ENCODE data around the gene WT1.
A peak's percentile ranks its signal among the peaks of the same experiment; 100 is the strongest.
"Not testable (repeated sequence)": the region's sequence is repeated elsewhere in the genome, so short reads cannot be mapped to it uniquely, and the experiment has no call there.

Gene WT1

DNA sequence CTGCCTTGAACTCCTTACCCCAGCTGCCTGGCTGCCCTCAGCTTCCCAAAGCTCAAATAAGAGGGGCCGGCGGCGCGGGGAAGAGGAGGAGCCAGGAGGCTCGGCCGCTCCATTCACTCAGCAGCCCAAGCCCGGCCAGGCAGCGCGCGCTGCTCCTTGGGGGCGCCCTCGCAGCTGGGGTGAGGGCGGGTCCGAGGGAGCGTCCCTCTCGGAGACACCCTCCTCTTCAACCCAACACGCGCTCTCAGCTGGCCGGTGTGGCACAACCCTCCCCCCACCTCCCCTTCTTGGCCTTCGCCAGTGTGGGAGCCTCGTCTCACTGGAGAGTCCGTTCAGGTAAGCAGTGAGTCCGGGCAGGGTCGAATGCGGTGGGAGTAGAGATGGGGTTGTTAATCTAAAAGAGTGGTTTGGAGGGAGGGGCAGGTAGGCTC, at the start of gene WT1:
TSS of gene WT1 (minus strand) at position 29 of the 431 bp plus-strand sequence.
- Histone ChIP-seq H3K36me3 (no peaks in the 10 kb centered on the region), H3K9me3 (ENCODE audit: severe bottlenecking) (peaks cover 35% of the 10 kb centered on the region), H3K4me3 (ENCODE audit: low read depth, low read length) (peak within 1 kb of the TSS; percentile 13; the same call in 1 of the 2 replicates), H3K27ac (no peak within 1 kb of the TSS), H3K27me3 (ENCODE audit: insufficient read depth, low read depth, severe bottlenecking) (peaks cover 99% of the 10 kb centered on the region)
- DNase-seq: no peak
- TF ChIP-seq, protein P1, sequence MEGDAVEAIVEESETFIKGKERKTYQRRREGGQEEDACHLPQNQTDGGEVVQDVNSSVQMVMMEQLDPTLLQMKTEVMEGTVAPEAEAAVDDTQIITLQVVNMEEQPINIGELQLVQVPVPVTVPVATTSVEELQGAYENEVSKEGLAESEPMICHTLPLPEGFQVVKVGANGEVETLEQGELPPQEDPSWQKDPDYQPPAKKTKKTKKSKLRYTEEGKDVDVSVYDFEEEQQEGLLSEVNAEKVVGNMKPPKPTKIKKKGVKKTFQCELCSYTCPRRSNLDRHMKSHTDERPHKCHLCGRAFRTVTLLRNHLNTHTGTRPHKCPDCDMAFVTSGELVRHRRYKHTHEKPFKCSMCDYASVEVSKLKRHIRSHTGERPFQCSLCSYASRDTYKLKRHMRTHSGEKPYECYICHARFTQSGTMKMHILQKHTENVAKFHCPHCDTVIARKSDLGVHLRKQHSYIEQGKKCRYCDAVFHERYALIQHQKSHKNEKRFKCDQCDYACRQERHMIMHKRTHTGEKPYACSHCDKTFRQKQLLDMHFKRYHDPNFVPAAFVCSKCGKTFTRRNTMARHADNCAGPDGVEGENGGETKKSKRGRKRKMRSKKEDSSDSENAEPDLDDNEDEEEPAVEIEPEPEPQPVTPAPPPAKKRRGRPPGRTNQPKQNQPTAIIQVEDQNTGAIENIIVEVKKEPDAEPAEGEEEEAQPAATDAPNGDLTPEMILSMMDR (IDR thresholded peaks at IDR 0.05; ENCODE audit: low read depth, low read length): no peak

DNA sequence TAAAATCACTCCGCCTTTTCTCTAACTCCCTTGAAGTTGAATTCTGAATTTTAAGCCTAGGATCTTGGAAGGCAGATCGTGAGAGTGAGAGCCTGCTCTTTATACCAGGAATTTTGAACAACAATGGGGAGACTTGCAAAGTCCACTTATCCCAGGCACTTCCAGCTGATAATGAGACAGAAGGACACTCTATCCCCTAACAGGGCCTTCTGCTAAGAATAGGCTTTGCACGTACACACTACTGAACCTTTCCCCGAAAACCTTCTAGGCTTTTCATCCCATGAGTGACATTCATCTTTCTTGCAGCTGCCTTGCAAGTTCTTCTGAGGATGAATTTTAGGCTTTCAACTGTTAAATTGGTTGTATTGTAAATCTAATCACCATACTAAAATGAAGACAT, 44.0 kb upstream of the WT1 start:
- H3K36me3 ChIP-seq: no peaks in the 10 kb centered on the region
- no peak for DNase-seq
- H3K4me3 ChIP-seq (ENCODE audit: low read depth, low read length): no peak overlapping the region
- no peaks in the 10 kb centered on the region for H3K9me3 ChIP-seq (ENCODE audit: severe bottlenecking)
- TF ChIP-seq, protein P1 (IDR thresholded peaks at IDR 0.05; ENCODE audit: low read depth, low read length): no peak
- H3K27ac ChIP-seq: no peak overlapping the region
- H3K27me3 ChIP-seq (ENCODE audit: insufficient read depth, low read depth, severe bottlenecking): peaks cover 41% of the 10 kb centered on the region

DNA sequence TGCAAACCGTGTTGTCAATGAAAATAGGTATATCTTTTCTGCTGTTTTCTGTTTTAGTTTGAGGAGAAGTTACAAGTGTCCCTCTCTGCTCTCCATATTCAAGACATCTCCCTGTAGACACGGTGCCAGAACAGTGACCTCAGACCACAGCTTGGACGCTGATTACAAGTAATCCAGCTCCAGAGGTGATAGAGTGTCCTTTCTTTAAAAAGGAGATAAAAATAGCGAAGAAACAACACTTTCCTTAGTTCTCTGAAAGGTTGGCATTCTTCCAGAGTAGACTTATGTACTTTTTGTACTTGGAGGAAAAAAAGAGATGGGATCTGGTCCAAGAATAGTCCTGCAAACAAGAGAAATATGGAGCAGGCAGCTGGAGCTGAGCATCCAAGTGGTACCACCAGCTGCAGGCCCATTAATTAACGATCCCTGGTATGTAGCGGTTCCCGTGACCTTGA, 43.0 kb upstream of the WT1 start:
- no peaks in the 10 kb centered on the region for H3K9me3 ChIP-seq (ENCODE audit: severe bottlenecking)
- H3K27ac ChIP-seq: no peak overlapping the region
- DNase-seq: no peak
- peaks cover 47% of the 10 kb centered on the region for H3K27me3 ChIP-seq (ENCODE audit: insufficient read depth, low read depth, severe bottlenecking)
- H3K4me3 ChIP-seq (ENCODE audit: low read depth, low read length): no peak overlapping the region
- no peaks in the 10 kb centered on the region for H3K36me3 ChIP-seq
- TF ChIP-seq, protein P1 (IDR thresholded peaks at IDR 0.05; ENCODE audit: low read depth, low read length): no peak

DNA sequence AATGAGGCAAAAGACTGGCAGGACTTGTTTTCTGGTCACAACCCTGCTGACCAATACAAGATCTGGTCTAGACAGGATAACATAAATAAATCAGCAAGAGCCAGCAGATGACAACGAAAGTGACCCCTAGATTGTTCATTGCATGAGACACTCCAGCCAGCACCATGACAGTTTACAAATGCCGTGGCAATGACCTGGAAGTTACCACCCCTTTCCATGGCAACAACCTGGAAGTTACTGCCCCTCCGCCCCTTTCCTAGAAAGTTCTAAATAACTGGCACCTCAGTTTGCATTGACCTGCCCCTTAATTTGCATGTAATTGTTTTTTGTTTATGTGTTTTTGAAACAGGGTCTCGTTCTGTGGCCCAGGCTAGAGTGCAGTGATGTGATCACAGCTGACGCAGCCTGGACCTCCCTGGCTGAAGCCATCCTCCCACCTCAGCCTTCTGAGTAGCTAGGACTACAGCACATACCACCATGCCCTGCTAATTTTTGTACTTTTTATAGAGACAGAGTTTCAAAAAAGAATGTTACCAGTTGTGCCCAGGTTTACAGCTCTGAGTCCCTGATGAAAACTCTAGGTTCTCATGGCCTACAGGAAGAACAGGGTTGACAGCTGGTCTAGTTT, 38.1 kb upstream of the WT1 start:
- Histone ChIP-seq H3K27ac (no peak overlapping the region), H3K36me3 (no peaks in the 10 kb centered on the region), H3K4me3 (ENCODE audit: low read depth, low read length) (no peak overlapping the region), H3K9me3 (ENCODE audit: severe bottlenecking) (no peaks in the 10 kb centered on the region), H3K27me3 (ENCODE audit: insufficient read depth, low read depth, severe bottlenecking) (peaks cover 22% of the 10 kb centered on the region)
- TF ChIP-seq, protein P1 (IDR thresholded peaks at IDR 0.05; ENCODE audit: low read depth, low read length): no peak
- DNase-seq: no peak

DNA sequence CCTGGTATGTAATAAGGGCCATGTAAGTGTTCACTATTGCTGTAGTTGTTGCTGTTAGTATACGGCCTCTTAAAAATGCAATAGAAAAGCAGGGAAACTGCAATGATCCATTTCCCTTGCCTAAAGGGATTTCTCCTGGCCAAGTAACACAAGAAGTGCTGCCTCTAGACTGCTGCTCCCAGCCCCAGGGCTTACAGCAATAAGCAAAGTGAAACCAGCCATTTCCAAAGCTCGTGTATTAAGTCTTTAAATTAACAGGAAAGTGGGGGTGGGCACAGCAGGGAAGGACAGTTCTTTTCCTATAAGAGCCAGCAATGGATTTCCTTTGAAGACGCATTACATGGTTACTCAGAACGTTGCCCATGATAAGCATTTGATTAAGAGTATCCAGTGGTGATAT, 36.9 kb upstream of the WT1 start:
- TF ChIP-seq, protein P1 (IDR thresholded peaks at IDR 0.05; ENCODE audit: low read depth, low read length): no peak
- H3K36me3 ChIP-seq: no peaks in the 10 kb centered on the region
- no peaks in the 10 kb centered on the region for H3K9me3 ChIP-seq (ENCODE audit: severe bottlenecking)
- DNase-seq: no peak
- no peak overlapping the region for H3K27ac ChIP-seq
- no peak overlapping the region for H3K4me3 ChIP-seq (ENCODE audit: low read depth, low read length)
- H3K27me3 ChIP-seq (ENCODE audit: insufficient read depth, low read depth, severe bottlenecking): peaks cover 18% of the 10 kb centered on the region

DNA sequence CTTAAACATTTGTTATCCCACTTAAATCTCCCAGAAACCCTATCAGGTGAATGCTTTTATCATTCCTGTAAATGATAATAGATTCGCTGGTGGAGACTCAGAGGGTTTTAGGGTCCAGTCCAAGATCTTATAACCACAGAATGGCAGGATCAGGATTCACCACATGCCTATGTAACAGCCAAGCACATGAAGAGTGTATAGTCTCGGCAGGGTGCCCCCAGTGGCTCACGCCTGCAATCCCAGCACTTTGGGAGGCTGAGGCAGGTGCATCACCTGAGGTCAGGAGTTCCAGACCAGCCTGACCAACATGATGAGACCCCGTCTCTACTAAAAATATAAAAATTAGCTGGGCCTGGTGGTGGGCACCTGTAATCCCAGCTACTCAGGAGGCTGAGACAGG, 36.2 kb upstream of the WT1 start:
- H3K4me3 ChIP-seq (ENCODE audit: low read depth, low read length); H3K9me3 ChIP-seq (ENCODE audit: severe bottlenecking); H3K27ac ChIP-seq; DNase-seq; H3K36me3 ChIP-seq: not testable (repeated sequence)
- TF ChIP-seq, protein P1 (IDR thresholded peaks at IDR 0.05; ENCODE audit: low read depth, low read length): 0 out of 2 replicates have a peak, but pooled peaks have one; percentile 10
- H3K27me3 ChIP-seq (ENCODE audit: insufficient read depth, low read depth, severe bottlenecking): peaks cover 19% of the 10 kb centered on the region

Measured in WERI-Rb-1 (cell line).